G401.6 (cell line): ENCODE results near the gene GRK7.
"Not testable (repeated sequence)": the region's sequence is repeated elsewhere in the genome, so short reads cannot be mapped to it uniquely, and the experiment has no call there.

Experiments used
- FAIRE-seq: peaks from 2 replicates; lab custom pipeline; 2012; peaks lifted over from hg19 to GRCh38; lab: Jason Lieb, UNC

Gene GRK7

DNA sequence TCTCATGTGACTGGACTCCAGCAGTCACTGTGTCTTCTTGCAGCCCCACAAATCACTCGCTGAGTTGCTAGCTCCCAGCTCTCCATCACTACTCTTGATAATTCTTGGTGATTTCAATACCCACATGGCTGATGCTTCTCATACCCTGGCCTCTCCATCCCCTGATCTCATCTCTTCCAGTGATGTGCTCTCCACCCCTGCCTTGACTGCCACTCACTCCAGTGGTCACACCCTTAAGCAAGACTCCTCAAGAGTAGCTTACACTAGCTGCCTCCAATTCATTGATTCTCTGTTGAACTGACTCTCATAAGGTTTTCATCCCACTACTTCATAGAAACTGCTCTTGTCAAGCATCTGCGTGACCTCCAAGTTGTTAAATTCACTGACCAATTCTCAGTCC is 837 bp downstream of the GRK7 start:
- no peak for FAIRE-seq

DNA sequence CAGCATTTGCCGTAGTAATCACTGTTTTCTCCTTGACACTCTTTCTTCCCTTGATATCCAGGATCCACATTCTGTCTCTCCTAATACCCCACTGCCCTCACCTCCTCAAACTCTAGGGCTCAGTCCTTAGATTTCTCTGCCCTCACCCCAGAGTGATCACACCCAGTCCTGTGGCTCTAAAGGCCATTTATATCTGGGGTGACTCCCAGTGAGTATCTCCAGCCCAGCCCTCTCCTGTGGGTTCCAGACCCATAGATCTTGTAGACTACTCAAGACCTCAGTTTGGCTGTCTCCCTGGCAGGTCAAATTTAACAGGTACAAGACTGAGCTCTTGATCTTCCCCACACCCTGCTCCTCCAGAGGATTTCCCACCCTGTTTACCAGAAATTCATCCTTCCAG is 1.3 kb downstream of the GRK7 start:
- FAIRE-seq, result no peak

- no peak for FAIRE-seq
Measured at GRCh38 chr3:141764986-141765385, 1.8 kb downstream of the GRK7 start.

GRCh38 chr3:141767066-141767465 is 3.9 kb downstream of the GRK7 start:
- no peak for FAIRE-seq

- FAIRE-seq, result no peak
Measured at GRCh38 chr3:141769221-141769894, 6.2 kb downstream of the GRK7 start.

- FAIRE-seq, result no peak
Measured at GRCh38 chr3:141773676-141774075, 10.5 kb downstream of the GRK7 start.

DNA sequence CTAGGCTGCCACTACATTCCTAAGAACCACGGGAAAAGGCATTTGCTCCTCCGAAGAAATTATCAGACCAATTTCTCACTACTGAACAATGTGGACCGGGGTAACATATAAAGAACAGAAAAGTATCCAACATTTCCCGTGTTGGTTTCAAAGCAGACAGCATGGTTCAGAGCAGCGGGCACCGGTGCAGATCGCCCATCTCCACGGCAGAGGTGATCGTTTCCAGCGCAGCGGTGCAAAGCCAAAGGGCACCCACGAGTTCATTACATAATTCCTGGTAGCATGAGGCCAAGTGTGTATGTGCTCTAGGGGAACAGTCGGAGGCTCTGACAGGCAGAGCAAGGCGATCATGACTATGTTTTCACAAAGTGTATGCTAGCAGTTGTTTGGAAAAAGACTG is 13.2 kb downstream of the GRK7 start:
- FAIRE-seq, result no peak

- no peak for FAIRE-seq
Measured at GRCh38 chr3:141776885-141777284, 13.7 kb downstream of the GRK7 start.

GRCh38 chr3:141777957-141778813 is 15.0 kb downstream of the GRK7 start:
- no peak for FAIRE-seq

DNA sequence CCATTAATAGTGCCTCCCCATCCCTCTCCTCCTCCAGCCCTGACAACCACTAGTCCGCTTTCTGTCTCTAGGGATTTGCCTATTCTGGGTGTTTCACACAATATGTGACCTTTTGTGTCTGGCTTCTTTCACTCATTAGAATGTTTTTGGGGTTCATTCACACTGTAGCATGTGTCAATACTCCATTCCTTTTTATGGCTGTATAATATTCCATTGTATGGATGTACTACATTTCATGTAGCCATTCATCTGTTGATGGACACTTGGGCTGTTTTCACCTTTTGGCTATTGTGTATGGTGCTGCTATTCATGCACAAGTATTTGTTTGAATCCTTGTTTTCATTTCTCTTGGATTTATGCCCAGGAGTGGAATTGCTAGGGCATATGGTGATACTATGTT is 16.5 kb downstream of the GRK7 start:
- no peak for FAIRE-seq

DNA sequence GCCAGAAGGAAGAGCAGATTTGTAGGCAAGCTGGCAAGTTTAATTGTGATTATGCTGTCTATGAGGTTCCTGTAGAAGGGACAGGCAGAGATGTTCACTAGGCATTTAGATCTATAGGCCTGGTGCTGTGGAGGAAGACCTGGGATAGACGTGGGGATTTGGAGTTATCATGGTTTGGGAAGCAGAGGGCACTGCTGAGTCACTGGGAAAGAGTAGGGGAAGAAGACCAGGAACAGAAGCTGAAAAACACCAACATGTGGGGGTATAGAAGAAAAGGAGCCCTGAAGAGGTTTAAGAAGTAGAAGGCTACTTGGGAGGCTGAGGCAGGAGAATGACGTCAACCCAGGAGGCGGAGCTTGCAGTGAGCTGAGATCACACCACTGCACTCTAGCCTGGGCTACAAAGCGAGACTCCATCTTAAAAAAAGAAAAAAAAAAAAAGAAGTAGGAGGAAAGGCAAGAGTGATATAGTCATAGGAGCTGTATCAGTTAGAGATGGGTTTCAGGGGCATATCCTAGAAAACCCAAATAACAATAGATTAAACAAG is 19.3 kb downstream of the GRK7 start:
- FAIRE-seq, result no peak

DNA sequence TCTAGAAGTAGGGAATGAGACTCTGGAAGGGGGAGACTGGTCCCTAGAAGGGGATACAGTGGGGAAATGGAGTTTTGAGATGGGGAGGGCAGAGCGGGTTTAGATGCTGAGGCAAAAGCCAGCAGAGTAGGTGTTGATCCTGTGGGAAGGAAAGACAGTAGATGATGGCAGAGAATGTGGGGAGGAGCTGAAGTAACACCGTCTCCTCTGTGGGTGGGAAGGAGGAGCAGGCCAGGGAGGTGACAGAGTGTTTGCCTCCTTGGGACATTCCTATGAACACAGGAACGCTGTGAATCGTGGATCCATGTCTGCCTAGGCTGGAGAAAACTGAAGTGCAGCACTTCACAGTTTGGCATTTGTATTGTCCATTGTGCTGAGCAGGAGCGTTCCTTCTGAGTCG is 20.4 kb downstream of the GRK7 start:
- FAIRE-seq, result no peak

- no peak for FAIRE-seq
Measured at GRCh38 chr3:141784096-141784495, 20.9 kb downstream of the GRK7 start.

GRCh38 chr3:141784531-141784930 is 21.3 kb downstream of the GRK7 start:
- no peak for FAIRE-seq

GRCh38 chr3:141788149-141788548 is 24.9 kb downstream of the GRK7 start:
- no peak for FAIRE-seq

DNA sequence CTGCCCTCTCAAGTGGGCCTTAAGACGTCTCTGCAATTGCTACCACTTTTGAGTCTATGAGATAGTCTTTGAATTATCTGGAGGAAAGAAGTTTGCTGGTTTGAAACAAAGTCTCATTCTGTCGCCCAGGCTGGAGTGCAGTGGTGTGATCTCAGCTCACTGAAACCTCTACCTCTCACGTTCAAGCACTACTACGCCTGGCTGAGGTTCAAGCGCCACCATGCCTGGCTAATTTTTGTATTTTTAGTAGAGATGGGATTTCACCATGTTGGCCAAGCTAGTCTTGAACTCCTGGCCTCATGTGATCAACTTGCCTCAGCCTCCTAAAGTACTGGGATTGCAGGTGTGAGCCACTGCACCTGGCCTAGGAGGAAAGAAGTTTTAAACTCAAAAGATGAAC is 25.5 kb downstream of the GRK7 start:
- FAIRE-seq, result not testable (repeated sequence)

DNA sequence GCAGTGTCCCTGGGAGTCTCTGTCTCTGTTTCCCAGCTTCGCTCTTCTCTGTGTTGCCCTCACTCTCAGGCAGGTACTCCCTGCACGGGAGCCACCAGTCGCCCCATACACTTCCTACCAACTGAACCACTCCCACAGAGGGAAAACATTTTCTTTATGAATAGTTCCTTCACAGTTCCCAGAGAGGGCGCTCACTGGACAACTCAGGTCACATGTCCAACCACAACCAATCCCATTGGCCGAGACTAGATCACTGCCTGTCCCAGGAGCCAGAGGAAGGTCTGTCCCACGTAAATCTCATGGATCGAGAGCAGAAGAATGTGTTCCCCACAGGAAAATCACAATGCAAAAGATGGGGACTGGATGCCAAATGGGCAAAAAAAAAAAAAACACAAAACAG is 26.1 kb downstream of the GRK7 start:
- FAIRE-seq, result no peak

DNA sequence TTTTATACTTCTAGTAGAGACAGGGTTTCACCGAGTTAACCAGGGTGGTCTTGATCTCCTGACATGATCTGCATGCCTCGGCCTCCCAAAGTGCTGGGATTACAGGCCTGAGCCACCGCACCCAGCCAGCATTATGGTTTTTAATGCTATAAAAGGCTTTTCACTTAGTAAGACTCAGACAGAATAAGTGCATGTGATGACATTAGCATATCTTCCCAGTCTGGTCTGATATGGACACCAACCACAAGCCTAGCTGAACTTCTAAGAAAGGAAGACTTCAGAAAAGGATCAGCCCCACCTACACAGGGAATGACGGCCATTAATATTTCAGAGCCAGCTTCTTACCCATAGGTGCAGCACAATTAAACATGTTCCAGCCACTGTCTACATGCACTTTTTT is 27.0 kb downstream of the GRK7 start:
- no peak for FAIRE-seq

DNA sequence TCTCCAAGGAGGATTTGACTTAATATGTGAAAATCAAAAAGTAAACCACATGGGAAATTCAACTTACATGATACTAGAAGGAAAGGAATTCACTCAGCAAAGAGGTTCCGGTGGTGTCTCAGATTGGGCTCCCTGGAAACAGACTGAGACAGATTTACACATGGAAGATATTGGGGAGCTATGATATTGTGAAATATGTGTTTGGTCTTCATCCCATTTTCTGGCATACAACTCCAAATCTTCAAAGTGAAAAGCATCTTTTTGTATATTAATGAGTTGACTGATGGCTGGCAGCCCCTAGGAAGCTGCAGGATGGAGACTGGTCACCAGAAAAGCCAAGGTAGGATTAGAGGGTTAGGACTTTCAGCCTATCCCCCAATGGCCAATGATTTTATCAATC is 29.3 kb downstream of the GRK7 start:
- no peak for FAIRE-seq

GRCh38 chr3:141793476-141794260 is 30.5 kb downstream of the GRK7 start:
- FAIRE-seq, result no peak

- no peak for FAIRE-seq
Measured at GRCh38 chr3:141795276-141795675, 32.1 kb downstream of the GRK7 start.

DNA sequence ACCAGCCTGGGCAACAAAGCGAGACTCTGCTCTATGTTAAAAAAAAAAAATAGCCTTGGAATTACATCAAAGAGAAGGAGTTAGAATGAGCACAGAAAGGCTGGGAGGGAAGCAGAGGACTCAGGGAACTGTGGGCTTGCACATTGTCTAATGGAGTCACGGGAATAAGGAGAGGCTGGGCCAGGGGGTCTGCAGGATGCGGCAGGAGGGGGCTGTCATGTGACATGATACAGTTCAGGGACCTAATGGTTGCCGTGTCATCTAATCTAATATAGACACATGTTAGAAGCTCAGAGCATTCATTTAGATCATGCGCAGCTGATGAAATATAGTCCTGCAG is 32.5 kb downstream of the GRK7 start:
- no peak for FAIRE-seq
